ENCODE measurements around the gene TNNI2.
A peak's percentile ranks its signal among the peaks of the same experiment; 100 is the strongest.

TNNI2 gene

GRCh38 chr11:1835671-1836010 is 3.1 kb upstream of the TNNI2 start:
- no peak for DNase-seq (ENCODE audit: low read depth)
- no peak overlapping the region for H3K4me3 ChIP-seq (ENCODE audit: low read length)
- TF ChIP-seq CTCF (conservative IDR thresholded peaks at IDR 0.05; ENCODE audit: low read length): no peak

- DNase-seq (ENCODE audit: low read depth): no peak
- H3K4me3 ChIP-seq (ENCODE audit: low read length): no peak overlapping the region
- TF ChIP-seq CTCF (conservative IDR thresholded peaks at IDR 0.05; ENCODE audit: low read length): no peak
Measured at GRCh38 chr11:1836011-1836945, 2.5 kb upstream of the TNNI2 start.

GRCh38 chr11:1837171-1838076 is 1.4 kb upstream of the TNNI2 start:
- H3K4me3 ChIP-seq (ENCODE audit: low read length): no peak overlapping the region

GRCh38 chr11:1838077-1838425 is 730 bp upstream of the TNNI2 start:
- TF ChIP-seq CTCF (conservative IDR thresholded peaks at IDR 0.05; ENCODE audit: low read length): no peak
- DNase-seq (ENCODE audit: low read depth): no peak

More at GRCh38 chr11:1837171-1838076, 1.4 kb upstream of the TNNI2 start:
- DNase-seq (ENCODE audit: low read depth): peak; percentile 32
- TF ChIP-seq CTCF (conservative IDR thresholded peaks at IDR 0.05; ENCODE audit: low read length): peak; percentile 80

GRCh38 chr11:1839204-1839923 is 583 bp downstream of the TNNI2 start:
- no peak for TF ChIP-seq CTCF (conservative IDR thresholded peaks at IDR 0.05; ENCODE audit: low read length)
- no peak for DNase-seq (ENCODE audit: low read depth)

More at GRCh38 chr11:1838077-1838425, 730 bp upstream of the TNNI2 start:
- no peak overlapping the region for H3K4me3 ChIP-seq (ENCODE audit: low read length)

GRCh38 chr11:1839924-1840779 is 1.4 kb downstream of the TNNI2 start:
- no peak overlapping the region for H3K4me3 ChIP-seq (ENCODE audit: low read length)
- DNase-seq (ENCODE audit: low read depth): no peak
- TF ChIP-seq CTCF (conservative IDR thresholded peaks at IDR 0.05; ENCODE audit: low read length): no peak

More at GRCh38 chr11:1839204-1839923, 583 bp downstream of the TNNI2 start:
- no peak overlapping the region for H3K4me3 ChIP-seq (ENCODE audit: low read length)

Measured in AG10803 (cell line).